CD1c-positive myeloid dendritic cell (primary cell): ENCODE data around the gene CAMK1.

Experiments
- DNase-seq: peaks from one replicate; pipeline ENCODE4 v3.0.0-alpha.2; 2016; ENCODE audit errors: extremely low spot score

Gene CAMK1

DNA sequence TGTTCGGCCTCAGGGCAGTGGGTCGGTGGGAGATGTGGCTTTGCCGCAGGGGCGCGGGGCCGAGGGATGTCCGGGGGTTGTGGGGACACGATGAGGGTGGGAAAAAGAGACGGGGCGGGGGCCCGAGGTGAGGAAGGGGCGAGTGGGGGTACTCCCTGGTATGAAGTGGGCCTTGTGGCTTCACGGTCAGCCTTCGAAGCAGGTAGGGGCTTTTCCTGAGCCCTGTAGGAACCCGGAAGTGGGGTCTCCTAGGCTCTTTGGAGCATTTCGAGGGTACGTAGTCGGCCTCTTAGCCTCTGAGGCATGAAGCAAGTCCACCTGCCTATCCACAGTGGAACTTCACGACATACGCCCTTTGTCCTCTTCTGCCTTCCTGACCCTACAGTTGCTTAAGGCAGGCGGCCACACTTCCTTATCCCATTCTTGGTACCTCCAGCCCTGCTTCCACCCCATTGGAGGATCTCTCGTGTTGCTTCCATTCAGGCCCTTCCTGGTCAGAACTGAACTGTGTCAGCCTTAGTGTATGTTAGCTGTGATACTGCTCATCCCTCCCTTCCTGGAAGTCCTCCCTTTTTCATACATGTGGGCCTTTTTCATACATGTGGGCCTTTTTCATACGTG lies 23.5 kb upstream of the CAMK1 start:
- DNase-seq = peak; percentile 76

DNA sequence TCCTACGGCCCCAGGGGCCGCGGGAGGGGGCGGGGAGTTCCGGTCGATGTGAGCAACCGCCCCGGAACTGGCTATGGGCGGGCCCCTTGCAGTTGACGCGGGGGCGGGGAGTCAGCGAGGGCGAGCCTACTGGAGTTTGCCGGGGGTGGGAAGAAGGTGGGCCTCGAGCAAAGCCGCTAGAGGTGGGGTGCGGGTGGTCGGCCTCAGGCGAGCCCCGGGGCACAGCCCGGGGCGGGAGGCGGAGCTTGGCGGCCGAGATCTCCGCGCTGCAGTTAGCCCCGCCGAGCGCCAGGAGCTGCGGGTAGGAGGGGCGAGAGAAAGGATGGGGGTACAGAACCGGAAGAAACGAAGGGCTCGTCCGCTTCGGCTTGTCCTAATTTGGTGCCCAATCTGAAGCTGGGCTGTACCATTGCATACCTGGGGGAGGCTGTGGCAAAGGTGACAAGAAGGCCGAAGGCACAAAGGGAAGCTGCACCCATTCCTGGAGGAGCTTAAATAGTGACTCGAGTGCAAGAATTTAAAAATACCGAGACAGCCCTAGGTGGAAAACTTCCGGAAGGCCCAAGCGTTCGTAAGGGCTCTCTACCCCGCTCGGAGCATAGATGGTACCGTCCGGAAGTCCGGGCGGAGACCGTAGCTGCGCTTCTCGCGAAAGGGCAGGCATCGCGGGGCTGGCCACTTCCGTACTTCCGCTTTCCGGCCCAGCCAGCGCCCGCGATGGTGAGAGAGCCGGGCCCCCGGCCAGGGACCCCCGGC lies 22.8 kb upstream of the CAMK1 start, which contains the start of the genes ARPC4 and TADA3:
Gene ARPC4, plus strand, starts transcription at position 678 of the 756 bp plus-strand sequence. Its CDS starts 40 bp downstream, at position 718.
Gene TADA3, minus strand, starts transcription at position 69 of the 756 bp plus-strand sequence. CDS start 1,007 bp downstream, outside the sequence.
- DNase-seq = peak; percentile 94

DNA sequence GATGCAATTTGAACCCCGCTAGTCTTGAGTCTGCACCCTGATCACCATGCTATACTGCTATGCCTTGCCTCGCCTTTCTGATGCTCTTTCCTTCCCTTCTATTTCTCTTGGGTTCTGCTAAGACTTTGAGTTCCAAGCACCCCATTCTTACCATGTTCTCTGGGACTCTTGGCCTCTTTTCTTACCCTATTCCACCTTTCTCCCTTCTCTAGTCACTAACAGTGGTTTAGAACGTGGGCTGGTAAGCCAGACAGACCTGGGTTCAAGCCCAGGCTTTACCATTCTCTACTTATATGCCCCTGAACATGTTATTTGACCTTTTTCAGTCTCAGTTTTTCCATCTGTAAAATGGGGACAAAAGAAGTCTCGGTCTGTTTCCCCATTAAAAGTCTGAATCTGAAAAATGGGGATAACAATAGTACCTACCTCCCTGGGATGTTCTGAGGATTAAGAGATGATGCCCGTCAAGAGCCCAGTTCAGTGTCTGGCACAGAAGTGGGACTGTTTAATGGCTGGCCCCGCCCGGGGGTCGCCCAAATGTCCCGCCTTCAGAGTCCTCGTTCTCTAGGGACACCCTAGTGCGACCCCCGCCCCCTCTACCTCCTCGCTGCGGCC lies 22.1 kb upstream of the CAMK1 start:
- no peak for DNase-seq

DNA sequence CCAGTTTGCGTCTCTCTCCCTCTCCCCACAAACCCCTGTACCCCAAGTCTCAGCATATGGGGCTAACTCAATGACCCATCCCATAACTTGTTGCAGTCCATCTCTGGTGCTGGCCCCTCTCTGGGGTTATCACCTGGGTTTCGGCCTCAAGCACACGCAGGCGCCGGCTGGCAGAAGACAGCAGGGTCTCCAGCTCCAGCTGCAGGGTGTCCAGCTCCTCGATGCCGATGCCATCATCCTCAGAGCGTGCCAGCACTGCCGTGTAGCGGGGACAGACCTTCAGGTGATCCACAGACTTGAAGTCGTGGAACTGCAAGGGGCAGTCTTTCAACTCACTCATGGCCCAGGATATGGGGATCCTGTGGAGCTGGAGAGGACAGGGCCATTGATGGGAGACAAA lies 21.4 kb upstream of the CAMK1 start:
- no peak for DNase-seq

DNA sequence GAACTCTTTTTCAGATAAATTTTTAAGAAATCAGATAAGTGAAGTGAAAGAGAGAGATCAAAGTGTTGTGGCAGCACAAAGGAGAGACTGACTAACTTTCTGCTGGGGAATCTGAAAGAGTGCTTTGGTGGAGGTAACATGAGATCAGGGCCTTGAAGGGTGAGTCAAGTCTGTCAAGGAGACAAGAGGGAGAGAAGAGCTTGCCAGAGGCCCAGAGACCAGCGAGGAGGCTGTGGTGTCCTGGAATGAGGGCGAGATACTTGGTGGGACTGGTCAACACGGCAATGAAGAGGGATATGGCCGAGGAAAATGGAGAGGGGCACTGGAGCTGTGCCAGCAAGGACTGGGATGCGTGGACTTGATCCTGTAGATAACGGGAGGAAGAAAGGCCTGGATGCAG lies 18.0 kb upstream of the CAMK1 start:
- no peak for DNase-seq

DNA sequence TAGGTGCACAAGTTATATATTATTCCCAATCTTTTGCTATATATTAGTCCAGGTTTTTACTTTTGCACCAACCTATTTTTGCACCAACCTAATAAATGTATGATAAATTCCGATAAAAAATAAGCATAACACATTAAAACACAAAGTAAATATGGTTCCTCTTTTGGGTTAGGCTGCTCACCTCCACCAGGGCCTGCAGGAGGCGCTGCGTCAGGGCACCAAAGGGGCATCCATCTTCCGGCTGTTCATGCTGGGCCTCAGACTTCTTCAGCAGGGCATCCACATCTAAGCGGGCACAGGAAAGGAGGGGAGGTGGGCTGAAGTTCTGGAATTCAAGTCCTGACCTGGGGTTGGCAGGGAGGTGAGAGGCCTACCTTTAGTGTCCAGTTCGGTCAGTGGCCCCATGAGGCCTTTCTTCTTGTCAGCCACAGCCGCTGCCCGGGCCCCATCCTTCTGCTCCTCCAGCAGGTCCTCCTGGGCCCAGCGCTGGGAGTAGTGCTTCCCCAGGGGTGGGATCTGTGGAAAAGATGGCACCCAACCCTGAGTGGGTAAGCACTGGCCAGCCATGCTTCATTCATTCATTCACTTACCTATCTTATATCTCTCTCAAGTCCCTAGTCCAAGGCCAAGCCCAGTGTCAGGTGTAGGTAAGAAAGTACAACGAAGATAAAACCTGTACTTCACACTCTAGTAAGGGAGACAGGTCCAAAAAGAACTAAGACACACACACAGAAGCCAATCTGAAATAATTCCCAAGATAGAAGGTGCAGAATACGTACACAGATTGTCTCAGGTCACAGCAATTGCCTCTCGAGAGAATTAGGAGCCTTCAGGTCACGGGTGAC lies 17.3 kb upstream of the CAMK1 start:
- peak; percentile 33 for DNase-seq

DNA sequence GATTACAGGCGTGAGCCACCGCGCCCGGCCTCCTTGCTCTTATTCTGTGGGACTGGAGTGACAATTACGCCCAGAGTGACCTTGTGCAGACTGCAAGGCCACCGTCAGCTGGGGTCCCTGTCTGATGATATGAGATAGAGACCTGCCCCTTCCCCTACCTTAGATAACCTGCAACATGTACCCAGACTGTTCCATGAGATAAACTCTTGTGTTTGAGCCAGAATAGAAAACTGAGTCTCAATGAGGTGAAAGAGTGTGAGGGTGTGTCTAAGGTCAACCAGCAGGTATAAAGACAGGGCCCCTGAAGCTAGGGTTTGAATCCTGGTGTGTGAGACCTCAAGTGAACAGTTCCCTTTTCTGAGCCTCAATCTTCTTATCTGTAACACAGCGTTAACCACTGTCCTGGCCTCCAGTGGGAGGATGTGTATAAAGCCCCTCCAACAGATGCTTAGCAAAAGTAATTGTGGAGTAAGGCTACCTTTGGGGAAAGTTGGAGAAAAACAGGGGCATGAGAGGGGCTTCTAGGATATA lies 16.5 kb upstream of the CAMK1 start:
- no peak for DNase-seq

DNA sequence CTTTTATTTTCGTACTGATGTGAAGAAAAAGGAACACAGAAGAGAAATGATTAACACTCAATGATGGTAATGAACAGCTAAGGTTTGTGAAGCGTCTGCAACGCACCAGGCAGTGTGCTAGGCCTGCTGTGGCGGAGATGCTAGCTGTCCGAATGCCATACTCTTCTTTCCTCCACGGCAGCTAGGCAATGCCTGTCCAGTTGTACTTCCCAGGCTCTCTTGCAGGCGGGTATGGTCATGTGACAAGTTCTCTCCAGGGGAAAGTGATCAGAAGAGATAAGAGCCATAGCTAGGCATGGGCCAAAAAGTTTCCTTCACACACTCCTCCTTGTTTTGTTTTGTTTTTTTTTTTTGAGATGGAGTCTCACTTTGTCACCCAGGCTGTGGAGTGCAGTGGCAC lies 15.9 kb upstream of the CAMK1 start:
- no peak for DNase-seq

DNA sequence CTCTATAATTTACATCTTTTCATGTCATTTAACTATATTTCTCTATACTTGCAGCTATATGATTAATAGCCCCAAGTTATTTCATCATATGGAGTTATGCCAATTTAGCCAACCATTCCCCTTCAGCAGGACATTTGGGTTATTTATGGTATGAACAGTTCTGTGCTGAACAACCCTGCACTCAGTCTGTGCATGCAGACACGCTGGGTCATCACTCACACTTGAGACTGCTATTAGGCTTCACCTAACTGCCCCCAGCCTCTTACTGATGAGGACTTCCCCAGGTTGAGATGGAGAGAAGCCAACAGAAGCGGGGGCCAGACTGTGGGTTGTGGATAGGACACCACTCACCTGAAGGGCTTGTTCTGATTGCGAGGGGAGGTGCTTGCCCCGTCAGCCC lies 15.2 kb upstream of the CAMK1 start:
- DNase-seq = no peak

DNA sequence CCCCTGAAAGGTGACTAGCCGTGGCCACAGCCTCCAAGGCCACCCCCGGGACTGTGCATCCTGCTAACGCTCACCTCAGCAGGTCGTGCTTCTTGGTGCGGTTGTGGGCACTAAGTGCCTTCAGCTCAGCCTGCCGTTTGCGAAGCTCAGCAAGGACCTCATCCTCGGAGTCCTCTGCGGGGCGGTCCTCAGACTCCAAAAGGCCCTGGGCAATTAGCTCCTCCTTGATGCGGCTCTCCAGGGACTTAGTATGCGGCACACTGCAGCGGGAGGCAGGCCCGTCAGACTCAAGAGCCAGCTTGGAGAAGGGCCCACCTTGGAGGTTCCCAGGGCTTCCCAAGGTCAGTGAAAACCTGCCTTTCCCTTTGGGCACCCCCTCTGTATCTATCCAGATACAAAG lies 14.2 kb upstream of the CAMK1 start:
- DNase-seq = no peak

DNA sequence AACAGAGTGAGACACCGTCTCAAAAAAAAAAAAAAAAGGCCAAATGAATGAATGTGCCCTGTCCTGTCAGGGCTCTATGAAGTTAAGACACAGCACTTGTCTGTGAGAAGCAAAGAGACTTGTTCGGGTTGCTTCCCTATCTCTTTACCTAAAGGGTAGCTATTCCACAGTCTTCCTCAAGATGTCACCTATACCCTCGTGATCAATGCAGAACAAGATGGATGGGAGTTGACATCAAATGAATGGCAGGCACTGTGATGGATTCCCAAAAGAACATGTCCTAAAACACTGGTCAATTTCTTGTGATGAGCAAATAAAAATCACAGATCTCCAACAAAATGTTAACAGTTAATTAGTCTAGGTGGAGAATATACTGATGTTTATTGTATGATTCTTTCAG lies 13.0 kb upstream of the CAMK1 start:
- no peak for DNase-seq

DNA sequence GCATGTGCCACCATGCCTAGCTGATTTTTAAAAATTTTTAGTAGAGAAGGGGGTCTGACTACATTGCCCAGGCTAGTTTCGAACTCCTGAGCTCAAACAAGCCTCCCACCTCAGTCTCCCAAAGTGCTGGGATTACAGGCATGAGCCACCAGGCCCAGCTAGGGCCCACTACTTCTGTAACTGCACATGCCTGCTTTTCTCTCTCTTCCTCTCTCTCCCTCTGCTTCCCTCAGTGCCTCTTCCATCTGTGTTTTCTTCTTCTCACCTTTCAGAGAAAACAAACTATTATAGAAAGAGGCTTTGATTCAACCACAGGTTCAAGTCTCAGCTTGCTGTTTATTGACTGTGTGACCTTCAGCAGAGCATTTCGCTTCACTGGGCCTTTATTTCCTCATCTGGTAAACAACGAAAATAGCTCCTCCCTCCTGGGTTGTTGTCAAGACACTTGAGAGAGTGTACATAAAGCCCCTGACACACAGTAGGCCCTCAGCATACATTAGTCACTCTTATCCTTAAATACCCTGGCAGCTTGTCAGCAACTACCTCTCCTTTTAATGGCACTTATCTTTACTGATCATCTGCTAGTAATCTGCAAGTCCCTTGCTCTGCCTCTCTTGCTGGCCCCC lies 12.3 kb upstream of the CAMK1 start:
- no peak for DNase-seq

DNA sequence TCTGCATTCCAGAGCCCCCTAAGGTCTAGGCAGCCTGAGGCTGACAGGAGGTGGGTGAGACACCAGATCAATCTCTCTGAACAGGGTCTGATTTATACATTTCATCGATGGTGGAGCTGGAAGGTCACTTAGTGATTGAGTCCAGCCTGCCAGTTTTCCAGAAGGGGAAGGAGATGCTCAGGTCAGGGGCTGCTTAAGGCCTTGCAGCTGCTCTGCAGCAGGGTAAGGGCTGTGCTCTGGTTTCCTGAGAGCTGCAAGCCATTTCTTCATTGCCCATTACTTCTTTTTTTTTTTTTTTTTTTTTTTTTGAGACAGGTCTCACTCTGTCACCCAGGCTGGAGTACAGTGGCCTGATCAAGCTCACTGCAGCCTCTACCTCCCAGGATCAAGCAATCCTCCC lies 11.8 kb upstream of the CAMK1 start:
- DNase-seq = no peak

DNA sequence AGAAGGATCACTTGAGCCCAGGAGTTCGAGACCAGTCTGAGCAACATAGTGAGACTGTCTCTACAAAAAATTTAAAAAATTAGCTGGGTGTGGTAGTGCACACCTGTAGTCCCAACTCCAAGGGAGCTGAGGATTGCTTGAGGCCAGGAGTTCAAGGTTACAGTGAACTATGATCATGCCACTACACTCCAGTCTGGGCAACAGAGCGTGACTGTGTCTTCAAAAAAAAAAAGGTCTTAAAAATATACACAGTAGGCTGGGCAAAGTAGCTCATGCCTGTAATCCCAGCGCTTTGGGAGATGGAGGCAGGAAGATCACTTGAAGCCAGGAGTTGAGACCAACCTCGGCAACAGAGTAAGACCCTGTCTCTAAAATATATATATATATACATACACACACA lies 11.2 kb upstream of the CAMK1 start:
- no peak for DNase-seq

DNA sequence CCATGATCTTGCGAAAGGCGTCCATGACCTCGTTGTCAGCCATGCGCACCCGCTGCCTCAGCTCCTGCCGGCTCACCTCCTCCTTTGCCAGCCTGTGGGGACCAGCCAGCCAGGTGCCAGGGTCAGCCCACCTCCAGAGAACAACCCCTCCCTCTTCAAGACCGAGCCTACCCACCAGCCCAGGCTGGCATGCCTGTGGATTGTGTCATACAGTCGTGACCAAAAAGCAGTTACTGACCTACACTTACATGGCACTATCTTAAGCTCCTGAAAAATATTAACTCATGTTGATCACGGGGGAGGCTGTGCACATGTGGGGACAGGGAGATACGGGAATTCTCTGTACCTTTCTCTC lies 10.7 kb upstream of the CAMK1 start:
- no peak for DNase-seq

DNA sequence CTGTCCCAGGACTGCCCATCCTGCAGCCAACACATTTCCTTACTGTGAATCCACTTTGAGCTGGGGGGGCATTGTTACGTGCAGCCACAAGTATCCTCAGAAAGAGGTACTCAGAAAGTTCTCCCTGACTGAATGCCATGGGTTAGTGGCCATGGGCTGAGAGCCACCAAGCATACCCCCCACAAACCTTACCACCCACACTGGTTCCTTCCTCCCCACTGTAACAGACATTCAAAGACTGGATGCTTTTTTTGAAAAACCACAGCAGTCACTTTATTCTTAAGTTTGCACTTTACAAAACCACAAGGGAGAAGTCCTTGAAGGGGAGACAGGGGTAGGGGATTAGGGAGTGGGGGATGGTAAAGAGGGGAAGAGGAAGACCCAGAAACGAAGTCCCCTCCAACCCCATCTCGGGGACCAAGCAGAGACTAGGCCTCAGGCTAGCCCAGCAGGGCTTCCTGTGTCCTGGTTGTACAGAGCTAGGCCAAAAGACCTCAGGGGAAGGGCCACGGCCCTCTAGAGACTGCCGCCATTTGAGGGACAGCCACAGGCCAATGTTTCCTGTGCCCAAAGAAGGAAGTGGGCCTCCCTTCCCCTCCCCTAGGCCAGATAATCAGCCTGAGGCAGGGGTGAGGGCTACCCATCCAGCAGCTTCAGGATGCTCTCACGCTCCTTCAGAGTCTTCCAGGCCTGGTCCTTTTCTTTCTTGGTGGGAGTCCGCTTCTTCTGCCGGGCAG lies 10.1 kb upstream of the CAMK1 start:
- peak; percentile 76 for DNase-seq

DNA sequence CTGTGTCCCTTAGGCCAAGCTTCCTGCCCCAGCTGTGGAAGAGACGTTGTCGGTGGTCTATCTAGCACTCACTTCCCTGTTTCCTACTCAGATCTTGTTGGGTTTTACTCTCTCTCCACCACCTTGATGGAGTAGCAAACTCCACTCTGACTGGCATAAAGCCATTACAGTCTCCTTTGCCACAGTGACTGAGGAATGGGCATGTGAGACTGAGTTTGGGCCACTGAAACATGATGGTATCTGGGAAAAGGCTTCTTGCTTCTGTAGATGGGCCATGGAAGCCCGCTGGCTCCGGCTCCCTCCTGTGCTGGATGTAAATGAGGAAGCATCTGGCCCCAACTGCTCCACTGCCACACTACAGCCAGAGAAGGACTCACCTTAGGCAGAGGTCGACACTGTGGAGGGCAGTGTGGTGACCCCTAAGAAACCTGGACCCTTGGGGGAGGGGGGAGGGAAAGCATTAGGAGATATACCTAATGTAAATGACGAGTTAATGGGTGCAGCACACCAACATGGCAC lies 9.4 kb upstream of the CAMK1 start:
- peak; percentile 34 for DNase-seq

DNA sequence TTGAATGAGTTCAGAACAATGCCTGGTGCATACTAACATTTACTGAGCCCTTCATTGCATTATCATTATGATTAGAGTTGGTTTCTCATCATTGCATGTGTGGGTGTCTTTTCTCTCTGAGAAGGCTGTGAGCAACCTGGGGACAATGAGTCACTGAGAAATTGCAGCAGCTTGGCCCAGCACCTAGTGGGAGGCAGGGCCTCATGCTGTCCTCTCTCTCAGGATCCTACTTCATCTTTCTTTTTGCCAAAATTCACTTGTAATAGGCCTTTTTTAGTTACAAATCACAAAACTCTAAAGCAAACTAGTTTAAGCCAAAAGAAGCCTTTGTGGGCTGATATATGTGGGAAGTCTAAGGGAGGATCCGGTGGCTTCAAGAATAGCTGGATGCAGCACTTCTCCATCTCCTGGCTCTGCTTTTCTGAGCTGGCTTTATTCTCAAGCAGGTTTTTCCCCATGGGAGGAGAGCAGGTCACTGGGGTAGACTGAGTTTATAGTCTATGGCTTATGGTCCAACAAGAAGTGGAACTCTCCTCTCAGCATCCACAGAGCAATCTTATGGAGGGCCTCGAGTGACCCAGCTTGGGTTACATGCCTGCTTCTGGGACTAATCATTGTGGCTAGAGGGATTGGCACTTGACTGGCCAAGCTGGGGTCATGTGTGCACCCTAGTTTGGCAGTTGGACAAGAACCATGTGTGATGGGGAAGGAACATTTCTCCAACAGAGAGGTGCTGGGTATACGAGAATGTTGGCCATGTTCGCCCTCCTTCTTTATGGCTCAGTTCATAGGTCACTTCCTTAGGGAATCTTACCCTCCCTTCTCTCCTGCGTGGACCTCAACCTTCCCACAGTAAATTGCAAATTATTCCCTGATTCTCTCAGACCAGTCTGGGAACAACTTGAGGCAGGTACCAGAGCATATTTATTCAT lies 8.7 kb upstream of the CAMK1 start:
- peak; percentile 80 for DNase-seq

DNA sequence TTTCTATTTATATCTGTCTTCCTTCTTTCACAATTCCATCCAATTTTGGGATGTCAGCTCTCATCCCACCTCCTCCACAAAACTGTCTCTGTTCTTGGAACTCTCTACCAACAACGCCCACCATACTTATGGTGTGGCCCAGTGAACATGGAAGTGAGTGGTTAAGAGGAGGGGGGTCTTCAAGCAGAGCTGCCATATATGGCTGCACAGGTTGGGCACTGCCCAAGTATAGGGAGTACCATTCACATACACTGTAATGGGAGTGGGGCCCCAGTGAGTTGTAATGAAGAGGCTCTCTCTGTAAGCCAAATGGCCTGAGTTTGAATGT lies 7.9 kb upstream of the CAMK1 start:
- peak; percentile 62 for DNase-seq
